SK-N-SH (cell line): ENCODE results near the gene TMEM245. TPM values are rescaled to one million over a fixed set of nuclear protein-coding genes. Genes with fewer than 3 reads are reported as not detected.
A peak's percentile ranks its signal among the peaks of the same experiment; 100 is the strongest.

Experiments
- CTCF ChIA-PET: fragments of 300-600, 350-600 bp; formaldehyde crosslinking; extraction: SDS; loops from one replicate; lab custom pipeline; 2021; lab: Yijun Ruan, JAX
- POLR2A ChIA-PET: fragments of 350-600 bp; sonication (Branson Sonifier 250); formaldehyde crosslinking; extraction: SDS; loops from one replicate; lab custom pipeline; 2020; ENCODE audit warnings: antibody characterized with exemption, inconsistent platforms; lab: Yijun Ruan, JAX
- DNase-seq: peaks from one replicate; pipeline ENCODE4 v3.0.0; 2012
- H2AFZ ChIP-seq: fragments of 200-600 bp; sonication (generic); 2 replicates; pipeline ENCODE4 v1.8.1; 2016; ENCODE audit warnings: antibody characterized with exemption, mild to moderate bottlenecking, low read depth
- H3F3A ChIP-seq: fragments of 200-600 bp; sonication (generic); replicated peaks from 2 replicates; pipeline ENCODE3; 2016; ENCODE audit warnings: antibody characterized with exemption, mild to moderate bottlenecking; ENCODE audit not compliant: insufficient read depth
- H3K27ac ChIP-seq, 2 experiments: fragments of 200-500 bp in 1 of 2; fragments of 200-600 bp in 1 of 2; sonication (Bioruptor generic) in 1 of 2; sonication (generic), shearing (Covaris generic) in 1 of 2; 2 replicates each; pipeline versions ENCODE4 v1.5.1 to v1.6.1; 2014 to 2016; ENCODE audit warnings: low read depth in 2 of 2, inconsistent platforms in 1 of 2, low read length in 1 of 2, mild to moderate bottlenecking in 1 of 2, mixed read lengths in 1 of 2
- H3K27me3 ChIP-seq: fragments of 200-600 bp; sonication (generic), shearing (Covaris generic); 2 replicates; pipeline ENCODE4 v1.6.1; 2016; ENCODE audit warnings: mixed run types; ENCODE audit not compliant: insufficient read depth
- H3K36me3 ChIP-seq, 2 experiments: fragments of 200-500 bp in 1 of 2; fragments of 200-600 bp in 1 of 2; sonication (Bioruptor generic) in 1 of 2; sonication (generic) in 1 of 2; replicated peaks in 1 of 2; 2 replicates each; pipeline versions ENCODE3 to v1.5.1; 2014 to 2016; ENCODE audit warnings: low read length in 1 of 2, mild to moderate bottlenecking in 1 of 2; ENCODE audit not compliant: insufficient read depth in 2 of 2, control insufficient read depth in 1 of 2
- H3K4me1 ChIP-seq, 2 experiments: fragments of 200-500 bp in 1 of 2; fragments of 200-600 bp in 1 of 2; sonication (Bioruptor generic) in 1 of 2; sonication (generic), shearing (Covaris generic) in 1 of 2; 2 replicates each; pipeline versions ENCODE4 v1.5.1 to v1.6.1; 2014 to 2016; ENCODE audit warnings: low read depth in 1 of 2, low read length in 1 of 2, mixed run types in 1 of 2; ENCODE audit not compliant: insufficient read depth in 2 of 2, control insufficient read depth in 1 of 2
- H3K4me2 ChIP-seq: fragments of 200-600 bp; sonication (generic), shearing (Covaris generic); 2 replicates; pipeline ENCODE4 v1.6.1; 2017; ENCODE audit warnings: mixed run types
- H3K4me3 ChIP-seq, 2 experiments: fragments of 200-500 bp in 1 of 2; fragments of 200-600 bp in 1 of 2; sonication (Bioruptor generic) in 1 of 2; sonication (generic), shearing (Covaris generic) in 1 of 2; 2 replicates each; pipeline versions ENCODE4 v1.5.1 to v1.8.1; 2014 to 2016; ENCODE audit warnings: low read depth in 2 of 2, inconsistent platforms in 1 of 2, low read length in 1 of 2, mild to moderate bottlenecking in 1 of 2, mixed read lengths in 1 of 2, moderate library complexity in 1 of 2
- H3K79me2 ChIP-seq: fragments of 200-600 bp; sonication (generic); 2 replicates; pipeline ENCODE4 v1.8.1; 2017; ENCODE audit warnings: mild to moderate bottlenecking; ENCODE audit not compliant: insufficient read depth
- H3K9ac ChIP-seq: fragments of 200-600 bp; sonication (generic); 2 replicates; pipeline ENCODE4 v1.6.1; 2017; ENCODE audit warnings: mixed run types
- H3K9me2 ChIP-seq: fragments of 200-600 bp; sonication (generic); 2 replicates; pipeline ENCODE4 v1.6.1; 2017; ENCODE audit warnings: mixed run types
- H3K9me3 ChIP-seq: fragments of 200-600 bp; sonication (generic); 2 replicates; pipeline ENCODE4 v1.6.1; 2017; ENCODE audit warnings: mixed run types, mild to moderate bottlenecking, moderate library complexity
- H4K20me1 ChIP-seq: fragments of 200-600 bp; sonication (generic); 2 replicates; pipeline ENCODE4 v1.6.1; 2017; ENCODE audit warnings: mild to moderate bottlenecking, mixed run types; ENCODE audit not compliant: insufficient read depth
- CHD2 ChIP-seq: fragments of 150-350 bp; IDR thresholded peaks from 2 replicates; pipeline ENCODE4 v1.6.1; 2018; ENCODE audit warnings: low read length; ENCODE audit not compliant: partially characterized antibody
- ELF1 ChIP-seq: IDR thresholded peaks from 2 replicates; pipeline ENCODE4 v1.4.0; 2012
- EZH2phosphoT487 ChIP-seq: fragments of 200-600 bp; sonication (generic); IDR thresholded peaks from 2 replicates; pipeline ENCODE4 v1.6.1; 2017; ENCODE audit warnings: low read depth, mixed run types, mild to moderate bottlenecking, antibody characterized with exemption, moderate library complexity, borderline replicate concordance
- FOSL2 ChIP-seq: IDR thresholded peaks from 2 replicates; pipeline ENCODE4 v1.4.0; 2012; ENCODE audit warnings: low read depth, mild to moderate bottlenecking, moderate library complexity, borderline replicate concordance
- FOXM1 ChIP-seq: IDR thresholded peaks from 2 replicates; pipeline ENCODE4 v1.4.0; 2012; ENCODE audit warnings: low read depth, mild to moderate bottlenecking
- GATA2 ChIP-seq: sonication (generic); formaldehyde crosslinking; IDR thresholded peaks from 2 replicates; pipeline ENCODE4 v1.5.0; 2020; ENCODE audit warnings: mild to moderate bottlenecking, missing genetic modification reagents
- MAX ChIP-seq: IDR thresholded peaks from 2 replicates; pipeline ENCODE4 v1.4.0; 2012; ENCODE audit warnings: low read depth
- RCOR1 ChIP-seq: fragments of 150-350 bp; IDR thresholded peaks from 2 replicates; pipeline ENCODE4 v1.6.1; 2017; ENCODE audit warnings: antibody characterized with exemption, low read length
- WGBS: methylation state at CpG from one replicate; pipeline ENCODE4 v1.1.6; 2017; ENCODE audit warnings: low lambda C conversion rate; 5-methylcytosine and 5-hydroxymethylcytosine counted together
- polyA plus RNA-seq, 3 experiments: library from polyadenylated mRNA; depleted of rRNA; stranded (reverse); fragments of >200 nt; gene quantifications; 2 replicates each; pipeline ENCODE4 v1.2.3, GENCODE V29; 2012
- TF ChIP-seq, protein P1 (sequence below): fragments of 150-350 bp; IDR thresholded peaks from 2 replicates; pipeline ENCODE4 v1.6.1; 2016; ENCODE audit warnings: mild to moderate bottlenecking, low read depth, low read length
- TF ChIP-seq, protein P2 (sequence below): fragments of 200-600 bp; sonication (generic); IDR thresholded peaks from 2 replicates; pipeline ENCODE4 v1.6.1; 2017; ENCODE audit warnings: antibody characterized with exemption, mild to moderate bottlenecking, moderate library complexity

TMEM245 gene
- polyA plus RNA-seq, 1 of the 3 experiments (the other 2 are of a cell fraction): 17.5 TPM

DNA sequence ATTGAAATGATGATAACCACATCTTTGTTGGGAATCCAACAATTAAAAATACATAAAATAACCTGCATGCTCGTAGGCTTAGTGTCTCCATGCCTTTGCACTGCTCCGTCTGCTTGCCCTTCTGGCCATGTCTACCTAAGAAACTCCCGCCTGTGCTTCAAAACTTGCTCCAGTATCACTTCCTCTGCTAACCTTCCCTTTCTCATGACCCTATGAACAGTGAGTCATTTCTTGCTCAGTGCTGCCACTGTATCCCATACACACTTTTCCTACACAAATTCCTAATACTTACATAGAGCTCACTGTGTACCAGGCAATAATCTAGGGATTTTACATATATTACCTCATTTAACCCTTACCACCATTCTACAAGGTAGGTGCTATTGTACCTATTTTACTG lies 33.5 kb downstream of the TMEM245 start:
- POLR2A ChIA-PET: no interaction called here

DNA sequence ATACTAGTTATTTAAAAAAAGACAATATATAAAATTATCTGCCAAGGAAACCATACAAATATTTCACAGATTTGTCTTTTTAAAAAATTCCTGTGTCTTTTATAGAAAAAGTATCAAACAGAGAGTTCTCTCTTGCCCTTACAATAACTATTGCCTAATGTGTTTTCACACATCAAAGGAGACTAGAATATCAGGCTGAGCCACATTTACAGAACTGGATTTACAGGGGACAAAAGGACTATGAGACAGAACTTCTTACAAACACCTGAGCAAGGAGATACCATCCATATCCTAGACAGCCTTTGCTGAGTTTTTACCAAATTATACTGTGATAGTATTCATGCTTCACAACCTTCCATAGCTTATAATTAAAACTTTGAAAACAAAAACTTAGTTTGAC lies 34.2 kb downstream of the TMEM245 start:
- ChIA-PET CTCF (interaction anchor here (0.7 kb wide), 1 partner anchor 233 kb away, joined by 3 read pairs; no protein-coding TSS in a partner anchor), POLR2A (no interaction called here)
- H3K4me3 ChIP-seq: no peak overlapping the region
- no peak overlapping the region for H3K4me2 ChIP-seq
- H3K79me2 ChIP-seq: peaks cover 62% of the 10 kb centered on the region; the same call in 1 of the 2 replicates
- H3F3A ChIP-seq: no peaks in the 10 kb centered on the region
- H2AFZ ChIP-seq: no peak overlapping the region
- DNase-seq: no peak
- H3K27ac ChIP-seq: no peak overlapping the region
- H3K9me2 ChIP-seq: no peaks in the 10 kb centered on the region
- no peaks in the 10 kb centered on the region for H3K9me3 ChIP-seq
- peaks cover 45 to 66% of the 10 kb centered on the region in 2 experiments for H3K36me3 ChIP-seq
- no peak overlapping the region for H3K9ac ChIP-seq
- TF ChIP-seq RCOR1: no peak
- no peak for TF ChIP-seq MAX
- no peak for TF ChIP-seq GATA2 (CRISPR knock-in tag)
- no peak for TF ChIP-seq FOSL2
- H4K20me1 ChIP-seq: no peaks in the 10 kb centered on the region
- peaks cover 0 to 3% of the 10 kb centered on the region in 2 experiments; a peak in 2 of 4 replicates for H3K4me1 ChIP-seq
- H3K27me3 ChIP-seq: no peaks in the 10 kb centered on the region

More for the DNA sequence above, 33.5 kb downstream of the TMEM245 start:
- Histone ChIP-seq H4K20me1 (no peaks in the 10 kb centered on the region), H3K4me1 (peaks cover 0 to 3% of the 10 kb centered on the region in 2 experiments; a peak in 2 of 4 replicates), H3K79me2 (peaks cover 64% of the 10 kb centered on the region; the same call in 1 of the 2 replicates), H3K4me3 (no peak overlapping the region), H3K27ac (no peak overlapping the region), H3F3A (no peaks in the 10 kb centered on the region), H3K4me2 (no peak overlapping the region), H3K9me3 (no peaks in the 10 kb centered on the region), H3K36me3 (peaks cover 47 to 66% of the 10 kb centered on the region in 2 experiments), H3K9ac (no peak overlapping the region)
- CTCF ChIA-PET: no interaction called here
- WGBS: 93% methylated on average over 3 of the region's 3 CpGs
- TF ChIP-seq CHD2 (no peak), ELF1 (no peak), FOSL2 (no peak), FOXM1 (no peak), GATA2 (CRISPR knock-in tag) (no peak), EZH2phosphoT487 (no peak)
- TF ChIP-seq, protein P1, sequence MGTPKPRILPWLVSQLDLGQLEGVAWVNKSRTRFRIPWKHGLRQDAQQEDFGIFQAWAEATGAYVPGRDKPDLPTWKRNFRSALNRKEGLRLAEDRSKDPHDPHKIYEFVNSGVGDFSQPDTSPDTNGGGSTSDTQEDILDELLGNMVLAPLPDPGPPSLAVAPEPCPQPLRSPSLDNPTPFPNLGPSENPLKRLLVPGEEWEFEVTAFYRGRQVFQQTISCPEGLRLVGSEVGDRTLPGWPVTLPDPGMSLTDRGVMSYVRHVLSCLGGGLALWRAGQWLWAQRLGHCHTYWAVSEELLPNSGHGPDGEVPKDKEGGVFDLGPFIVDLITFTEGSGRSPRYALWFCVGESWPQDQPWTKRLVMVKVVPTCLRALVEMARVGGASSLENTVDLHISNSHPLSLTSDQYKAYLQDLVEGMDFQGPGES: no peak
- TF ChIP-seq, protein P2, sequence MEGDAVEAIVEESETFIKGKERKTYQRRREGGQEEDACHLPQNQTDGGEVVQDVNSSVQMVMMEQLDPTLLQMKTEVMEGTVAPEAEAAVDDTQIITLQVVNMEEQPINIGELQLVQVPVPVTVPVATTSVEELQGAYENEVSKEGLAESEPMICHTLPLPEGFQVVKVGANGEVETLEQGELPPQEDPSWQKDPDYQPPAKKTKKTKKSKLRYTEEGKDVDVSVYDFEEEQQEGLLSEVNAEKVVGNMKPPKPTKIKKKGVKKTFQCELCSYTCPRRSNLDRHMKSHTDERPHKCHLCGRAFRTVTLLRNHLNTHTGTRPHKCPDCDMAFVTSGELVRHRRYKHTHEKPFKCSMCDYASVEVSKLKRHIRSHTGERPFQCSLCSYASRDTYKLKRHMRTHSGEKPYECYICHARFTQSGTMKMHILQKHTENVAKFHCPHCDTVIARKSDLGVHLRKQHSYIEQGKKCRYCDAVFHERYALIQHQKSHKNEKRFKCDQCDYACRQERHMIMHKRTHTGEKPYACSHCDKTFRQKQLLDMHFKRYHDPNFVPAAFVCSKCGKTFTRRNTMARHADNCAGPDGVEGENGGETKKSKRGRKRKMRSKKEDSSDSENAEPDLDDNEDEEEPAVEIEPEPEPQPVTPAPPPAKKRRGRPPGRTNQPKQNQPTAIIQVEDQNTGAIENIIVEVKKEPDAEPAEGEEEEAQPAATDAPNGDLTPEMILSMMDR: peak; percentile 15; the same call in 1 of the 2 replicates
- TF ChIP-seq, all 33 proteins: peak for 1
- DNase-seq: no peak
- H3K27me3 ChIP-seq: no peaks in the 10 kb centered on the region
- no peaks in the 10 kb centered on the region for H3K9me2 ChIP-seq
- no peak overlapping the region for H2AFZ ChIP-seq
